ENCODE data around the gene LMCD1. TPM values are rescaled to one million over a fixed set of nuclear protein-coding genes. Genes with fewer than 3 reads are reported as not detected.

LMCD1 gene
- total RNA-seq, 1 donor from 2014 or later = 9.5 TPM

DNA sequence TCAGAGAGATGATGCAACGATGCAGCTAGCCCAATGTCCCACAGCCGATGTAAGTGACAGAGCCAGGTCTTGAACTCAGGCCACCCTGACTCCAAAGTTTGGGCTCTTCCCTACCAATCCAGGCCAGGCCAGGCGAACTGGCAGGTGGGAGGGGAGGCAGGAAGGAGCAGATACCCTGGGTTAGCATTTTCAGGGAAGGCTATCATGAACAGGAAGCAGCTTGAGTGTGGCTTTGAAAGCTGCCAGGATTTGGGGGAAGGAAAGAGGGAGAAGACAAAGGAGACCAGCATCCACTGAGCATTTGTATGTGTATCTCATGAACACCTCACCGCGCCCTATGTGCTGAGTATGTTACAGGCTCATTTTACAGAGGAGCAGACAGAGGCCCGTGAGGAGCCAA lies 38.8 kb downstream of the LMCD1 start:
- TF ChIP-seq, protein P1, sequence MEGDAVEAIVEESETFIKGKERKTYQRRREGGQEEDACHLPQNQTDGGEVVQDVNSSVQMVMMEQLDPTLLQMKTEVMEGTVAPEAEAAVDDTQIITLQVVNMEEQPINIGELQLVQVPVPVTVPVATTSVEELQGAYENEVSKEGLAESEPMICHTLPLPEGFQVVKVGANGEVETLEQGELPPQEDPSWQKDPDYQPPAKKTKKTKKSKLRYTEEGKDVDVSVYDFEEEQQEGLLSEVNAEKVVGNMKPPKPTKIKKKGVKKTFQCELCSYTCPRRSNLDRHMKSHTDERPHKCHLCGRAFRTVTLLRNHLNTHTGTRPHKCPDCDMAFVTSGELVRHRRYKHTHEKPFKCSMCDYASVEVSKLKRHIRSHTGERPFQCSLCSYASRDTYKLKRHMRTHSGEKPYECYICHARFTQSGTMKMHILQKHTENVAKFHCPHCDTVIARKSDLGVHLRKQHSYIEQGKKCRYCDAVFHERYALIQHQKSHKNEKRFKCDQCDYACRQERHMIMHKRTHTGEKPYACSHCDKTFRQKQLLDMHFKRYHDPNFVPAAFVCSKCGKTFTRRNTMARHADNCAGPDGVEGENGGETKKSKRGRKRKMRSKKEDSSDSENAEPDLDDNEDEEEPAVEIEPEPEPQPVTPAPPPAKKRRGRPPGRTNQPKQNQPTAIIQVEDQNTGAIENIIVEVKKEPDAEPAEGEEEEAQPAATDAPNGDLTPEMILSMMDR (IDR thresholded peaks at IDR 0.05; ENCODE audit: unreplicated experiment) = no peak
- peaks cover 11% of the 10 kb centered on the region for H3K36me3 Mint-ChIP-seq (ENCODE audit: low read depth, unreplicated experiment)
- peaks cover 9% of the 10 kb centered on the region for H3K27me3 Mint-ChIP-seq (ENCODE audit: unreplicated experiment)
- peak overlapping the region; percentile 86 for H3K27ac Mint-ChIP-seq (ENCODE audit: unreplicated experiment)
- H3K4me3 Mint-ChIP-seq (ENCODE audit: unreplicated experiment) = no peak overlapping the region
- no peaks in the 10 kb centered on the region for H3K9me3 Mint-ChIP-seq (ENCODE audit: unreplicated experiment)
- peaks cover 33% of the 10 kb centered on the region for H3K4me1 Mint-ChIP-seq (ENCODE audit: unreplicated experiment)
- peak; percentile 22 for DNase-seq (ENCODE audit: low spot score)

DNA sequence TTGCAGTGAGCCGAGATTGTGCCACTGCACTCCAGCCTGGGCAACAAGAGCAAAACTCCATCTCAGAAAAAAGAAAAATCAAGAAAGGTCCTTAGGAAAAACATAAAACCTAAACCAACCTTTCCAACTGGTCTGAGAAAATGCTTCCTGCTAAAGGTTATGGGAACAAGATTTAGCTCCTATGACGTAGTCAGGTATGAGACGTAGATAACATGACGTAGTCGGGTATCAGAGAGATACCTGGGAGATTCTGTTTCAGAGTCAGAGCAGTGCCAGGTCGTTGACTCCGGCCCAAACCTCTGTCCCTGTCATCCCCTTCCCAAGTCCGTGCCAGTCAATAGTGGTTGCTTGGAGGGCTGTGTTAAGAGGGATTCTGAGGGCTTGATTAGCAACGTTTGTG lies 39.9 kb downstream of the LMCD1 start:
- H3K9me3 Mint-ChIP-seq (ENCODE audit: unreplicated experiment) = no peaks in the 10 kb centered on the region

DNA sequence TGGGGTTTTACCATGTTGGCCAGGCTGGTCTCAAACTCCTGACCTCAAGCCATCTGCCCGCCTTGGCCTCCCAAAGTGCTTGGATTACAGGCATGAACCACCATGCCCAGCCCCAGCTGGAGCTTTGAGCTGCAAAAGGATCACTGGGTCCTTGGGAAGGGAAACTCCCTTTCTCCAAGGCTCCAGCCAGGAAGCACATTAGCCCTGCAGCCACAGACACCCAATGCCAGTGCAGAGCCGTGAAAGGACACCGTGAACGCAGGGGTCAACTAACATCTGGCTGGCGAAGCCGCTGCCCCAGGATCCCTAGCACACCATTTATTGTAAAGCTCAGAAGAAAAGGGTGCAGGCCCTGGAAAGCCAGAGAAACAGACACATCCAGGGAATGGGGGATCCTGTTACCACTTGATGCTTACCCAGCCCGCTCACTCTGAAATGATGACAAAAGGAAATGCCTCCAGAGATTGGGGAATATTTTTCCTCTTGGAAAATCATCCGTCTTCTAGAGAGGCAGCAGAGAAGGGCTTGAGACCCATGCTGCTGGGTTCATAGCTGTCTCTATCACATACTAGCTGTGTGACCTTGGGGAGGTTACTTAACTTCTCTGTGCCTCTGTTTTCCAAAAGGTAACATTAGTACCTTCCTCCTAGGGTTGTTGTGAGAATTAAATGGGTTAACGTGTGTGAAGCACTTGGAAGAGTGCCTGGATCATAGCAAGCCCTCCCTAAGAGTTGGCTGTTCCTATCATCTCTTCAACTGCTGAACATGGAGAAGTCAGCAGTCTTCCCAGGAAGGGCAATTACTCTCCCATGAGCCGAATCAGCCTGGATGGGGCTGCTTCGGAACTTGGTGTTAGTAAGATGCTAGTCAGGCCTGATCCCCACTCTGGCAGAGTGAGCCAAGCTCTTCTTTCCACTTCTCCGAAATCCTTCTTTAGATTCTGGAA lies 40.8 kb downstream of the LMCD1 start:
- DNase-seq (ENCODE audit: low spot score) = no peak
- peaks cover 4% of the 10 kb centered on the region for H3K27me3 Mint-ChIP-seq (ENCODE audit: unreplicated experiment)
- H3K4me1 Mint-ChIP-seq (ENCODE audit: unreplicated experiment) = peaks cover 35% of the 10 kb centered on the region
- peaks cover 7% of the 10 kb centered on the region for H3K36me3 Mint-ChIP-seq (ENCODE audit: low read depth, unreplicated experiment)
- no peak overlapping the region for H3K4me3 Mint-ChIP-seq (ENCODE audit: unreplicated experiment)
- no peak overlapping the region for H3K27ac Mint-ChIP-seq (ENCODE audit: unreplicated experiment)
- TF ChIP-seq, protein P1 (IDR thresholded peaks at IDR 0.05; ENCODE audit: unreplicated experiment) = no peak
- H3K9me3 Mint-ChIP-seq (ENCODE audit: unreplicated experiment) = no peaks in the 10 kb centered on the region

More for the DNA sequence above, 39.9 kb downstream of the LMCD1 start:
- Mint-ChIP-seq H3K27ac (ENCODE audit: unreplicated experiment) (no peak overlapping the region), H3K4me3 (ENCODE audit: unreplicated experiment) (no peak overlapping the region), H3K27me3 (ENCODE audit: unreplicated experiment) (peaks cover 4% of the 10 kb centered on the region), H3K4me1 (ENCODE audit: unreplicated experiment) (peaks cover 30% of the 10 kb centered on the region), H3K36me3 (ENCODE audit: low read depth, unreplicated experiment) (peaks cover 9% of the 10 kb centered on the region)
- TF ChIP-seq, protein P1 (IDR thresholded peaks at IDR 0.05; ENCODE audit: unreplicated experiment) = no peak
- no peak for DNase-seq (ENCODE audit: low spot score)

DNA sequence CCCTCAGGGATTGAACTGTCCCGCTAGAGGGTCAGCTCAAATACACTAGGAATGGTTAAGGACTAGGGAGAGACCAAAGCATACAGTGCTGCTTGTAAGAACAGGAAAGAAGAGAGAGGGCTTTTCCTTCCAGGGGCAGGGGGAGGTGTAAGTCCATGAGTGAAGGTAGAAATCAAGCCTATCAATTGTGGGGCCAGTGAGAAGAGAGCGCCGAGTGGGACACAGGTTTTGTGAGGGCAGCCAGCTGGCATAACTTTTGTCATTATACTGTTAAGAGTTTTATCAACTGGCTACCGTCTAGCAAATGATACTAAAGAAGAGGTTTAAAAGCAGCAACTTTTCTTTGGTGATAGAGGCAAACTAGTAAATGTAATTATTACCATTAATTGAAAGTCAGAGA lies 45.0 kb downstream of the LMCD1 start:
- no peak for DNase-seq (ENCODE audit: low spot score)
- H3K27me3 Mint-ChIP-seq (ENCODE audit: unreplicated experiment) = peaks cover 4% of the 10 kb centered on the region
- no peaks in the 10 kb centered on the region for H3K9me3 Mint-ChIP-seq (ENCODE audit: unreplicated experiment)
- TF ChIP-seq, protein P1 (IDR thresholded peaks at IDR 0.05; ENCODE audit: unreplicated experiment) = no peak
- H3K27ac Mint-ChIP-seq (ENCODE audit: unreplicated experiment) = no peak overlapping the region
- H3K4me3 Mint-ChIP-seq (ENCODE audit: unreplicated experiment) = no peak overlapping the region
- H3K36me3 Mint-ChIP-seq (ENCODE audit: low read depth, unreplicated experiment) = peaks cover 18% of the 10 kb centered on the region
- H3K4me1 Mint-ChIP-seq (ENCODE audit: unreplicated experiment) = peaks cover 20% of the 10 kb centered on the region

All from endothelial cell (in vitro differentiated cells).